GM23338 (cell line): ENCODE results near the gene HIPK1. TPM values are rescaled to one million over a fixed set of nuclear protein-coding genes. Genes with fewer than 3 reads are reported as not detected.

Experiments used
- ATAC-seq: fragments of 200-7000 bp; cut with Tn5 transposase; 3 replicates; pipeline ENCODE4 v1.9.1; 2020
- DNase-seq: peaks from one replicate; pipeline ENCODE4 v3.0.0-alpha.2; 2015; ENCODE audit warnings: low spot score
- H2AFZ ChIP-seq: fragments of 200-600 bp; sonication (generic); 2 replicates; pipeline ENCODE4 v1.8.0; 2016; ENCODE audit warnings: antibody characterized with exemption, mild to moderate bottlenecking, moderate library complexity
- H3F3A ChIP-seq: fragments of 200-600 bp; sonication (generic); replicated peaks from 2 replicates; pipeline ENCODE4 v1.8.0; 2017; ENCODE audit warnings: antibody characterized with exemption, mixed run types, low read depth
- H3K27ac ChIP-seq: fragments of 200-600 bp; sonication (generic); 2 replicates; pipeline ENCODE4 v1.6.1; 2016; ENCODE audit warnings: low read depth
- H3K27me3 ChIP-seq: fragments of 200-600 bp; sonication (generic); 2 replicates; pipeline ENCODE4 v1.8.0; 2016; ENCODE audit warnings: mild to moderate bottlenecking, mixed run types, moderate library complexity; ENCODE audit not compliant: insufficient read depth
- H3K36me3 ChIP-seq: fragments of 200-600 bp; sonication (generic); 2 replicates; pipeline ENCODE4 v1.8.0; 2016; ENCODE audit warnings: mild to moderate bottlenecking; ENCODE audit not compliant: insufficient read depth
- H3K4me1 ChIP-seq: fragments of 200-600 bp; sonication (generic); 2 replicates; pipeline ENCODE4 v1.8.0; 2016; ENCODE audit warnings: mild to moderate bottlenecking, moderate library complexity; ENCODE audit not compliant: insufficient read depth
- H3K4me2 ChIP-seq: fragments of 200-600 bp; sonication (generic); 2 replicates; pipeline ENCODE4 v1.7.1; 2017; ENCODE audit warnings: mixed run types
- H3K4me3 ChIP-seq: fragments of 200-600 bp; sonication (generic); 2 replicates; pipeline ENCODE4 v1.6.1; 2016; ENCODE audit warnings: mixed run types
- H3K79me2 ChIP-seq: fragments of 200-600 bp; sonication (generic); replicated peaks from 2 replicates; pipeline ENCODE4 v1.8.0; 2017; ENCODE audit warnings: mild to moderate bottlenecking; ENCODE audit not compliant: insufficient read depth
- H3K9me2 ChIP-seq: fragments of 200-600 bp; sonication (generic); 2 replicates; pipeline ENCODE4 v1.8.0; 2017; ENCODE audit not compliant: insufficient read depth
- H4K20me1 ChIP-seq: fragments of 200-600 bp; sonication (generic); replicated peaks from 2 replicates; pipeline ENCODE4 v1.8.0; 2017; ENCODE audit warnings: mild to moderate bottlenecking; ENCODE audit not compliant: insufficient read depth
- H3K27ac Mint-ChIP-seq: 2 replicates; pipeline ENCODE4 v1.8.0; 2020; ENCODE audit warnings: inconsistent platforms, mild to moderate bottlenecking, moderate library complexity, mixed read lengths
- H3K27me3 Mint-ChIP-seq: 3 replicates; pipeline ENCODE4 v1.8.0; 2022; ENCODE audit warnings: low read depth, mild to moderate bottlenecking, moderate library complexity, mixed read lengths, inconsistent platforms; ENCODE audit not compliant: insufficient read depth, poor library complexity
- H3K36me3 Mint-ChIP-seq: 3 replicates; pipeline ENCODE4 v1.8.0; 2021; ENCODE audit warnings: low read depth, mild to moderate bottlenecking, inconsistent platforms, moderate library complexity, mixed read lengths
- H3K4me1 Mint-ChIP-seq: 3 replicates; pipeline ENCODE4 v1.8.0; 2020; ENCODE audit warnings: mild to moderate bottlenecking, inconsistent platforms, mixed read lengths
- H3K4me3 Mint-ChIP-seq: 3 replicates; pipeline ENCODE4 v1.8.0; 2021; ENCODE audit warnings: moderate library complexity, mild to moderate bottlenecking, inconsistent platforms, mixed read lengths
- H3K9me3 Mint-ChIP-seq: 3 replicates; pipeline ENCODE4 v1.8.0; 2020; ENCODE audit warnings: moderate library complexity, mild to moderate bottlenecking, inconsistent platforms, mixed read lengths
- CREB1 ChIP-seq: fragments of 250-450 bp; sonication (Bioruptor Pico); IDR thresholded peaks from 2 replicates; pipeline ENCODE4 v1.5.0; 2020; ENCODE audit warnings: low read depth, mild to moderate bottlenecking, moderate library complexity
- CTCF ChIP-seq, 2 experiments: fragments of 200-600 bp in 1 of 2; sonication (generic) in 1 of 2; conservative IDR thresholded peaks; 2 replicates each; pipeline versions ENCODE4 v1.5.1 to v1.6.1; 2016 to 2017; ENCODE audit warnings: antibody characterized with exemption in 2 of 2, low read depth in 2 of 2, mild to moderate bottlenecking in 2 of 2, moderate library complexity in 1 of 2
- EZH2 ChIP-seq: fragments of 200-600 bp; sonication (generic); IDR thresholded peaks from one replicate; pipeline ENCODE4 v1.8.0; 2017; ENCODE audit warnings: antibody characterized with exemption, mild to moderate bottlenecking, low read depth; ENCODE audit not compliant: unreplicated experiment
- EZH2phosphoT487 ChIP-seq: fragments of 200-600 bp; sonication (generic); IDR thresholded peaks from one replicate; pipeline ENCODE4 v1.8.1; 2018; ENCODE audit warnings: antibody characterized with exemption; ENCODE audit not compliant: unreplicated experiment
- JUNB ChIP-seq: IDR thresholded peaks from one replicate; pipeline ENCODE4 v1.6.1; 2016; ENCODE audit warnings: antibody characterized with exemption; ENCODE audit not compliant: unreplicated experiment
- NANOG ChIP-seq: IDR thresholded peaks from 2 replicates; pipeline ENCODE4 v1.6.1; 2016; ENCODE audit warnings: antibody characterized with exemption, borderline replicate concordance
- POLR2AphosphoS5 ChIP-seq: IDR thresholded peaks from 2 replicates; pipeline ENCODE4 v1.6.1; 2016; ENCODE audit warnings: antibody characterized with exemption, low read depth
- STAT1 ChIP-seq: IDR thresholded peaks from one replicate; pipeline ENCODE4 v1.6.1; 2016; ENCODE audit warnings: antibody characterized with exemption; ENCODE audit not compliant: unreplicated experiment
- ZNF114 ChIP-seq: fragments of 250-450 bp; sonication (Bioruptor Pico); IDR thresholded peaks from 2 replicates; pipeline ENCODE4 v1.5.0; 2020; ENCODE audit warnings: mild to moderate bottlenecking, moderate library complexity
- ZNF331 ChIP-seq: fragments of 250-450 bp; sonication (Bioruptor Pico); IDR thresholded peaks from 2 replicates; pipeline ENCODE4 v1.5.0; 2020; ENCODE audit warnings: low read depth, mild to moderate bottlenecking, moderate library complexity
- polyA plus RNA-seq: library from polyadenylated mRNA; unstranded; fragments of >200 nt; fragmentation: Nextera tagmentation; extraction: Ambion mirVana; gene quantifications from 2 replicates; pipeline ENCODE4 v1.2.1, GENCODE V29; 2016
- total RNA-seq: library from RNA; depleted of rRNA; stranded (reverse); fragments of >200 nt; shearing (Covaris generic); gene quantifications from 2 replicates; pipeline ENCODE4 v1.2.3, GENCODE V29; 2014
- TF ChIP-seq, protein P1 (sequence below): fragments of 250-450 bp; sonication (Bioruptor Pico); IDR thresholded peaks from 2 replicates; pipeline ENCODE4 v1.5.0; 2020; ENCODE audit warnings: mild to moderate bottlenecking, moderate library complexity
- TF ChIP-seq, protein P2 (sequence below): IDR thresholded peaks from 2 replicates; pipeline ENCODE4 v1.6.1; 2016; ENCODE audit warnings: antibody characterized with exemption
- TF ChIP-seq, protein P3 (sequence below): IDR thresholded peaks from one replicate; pipeline ENCODE4 v1.6.1; 2018; ENCODE audit warnings: antibody characterized with exemption; ENCODE audit not compliant: unreplicated experiment

Gene HIPK1
- total and polyA plus RNA-seq, 2 experiments from 2014 or later = 14.3 to 47.5 TPM

DNA sequence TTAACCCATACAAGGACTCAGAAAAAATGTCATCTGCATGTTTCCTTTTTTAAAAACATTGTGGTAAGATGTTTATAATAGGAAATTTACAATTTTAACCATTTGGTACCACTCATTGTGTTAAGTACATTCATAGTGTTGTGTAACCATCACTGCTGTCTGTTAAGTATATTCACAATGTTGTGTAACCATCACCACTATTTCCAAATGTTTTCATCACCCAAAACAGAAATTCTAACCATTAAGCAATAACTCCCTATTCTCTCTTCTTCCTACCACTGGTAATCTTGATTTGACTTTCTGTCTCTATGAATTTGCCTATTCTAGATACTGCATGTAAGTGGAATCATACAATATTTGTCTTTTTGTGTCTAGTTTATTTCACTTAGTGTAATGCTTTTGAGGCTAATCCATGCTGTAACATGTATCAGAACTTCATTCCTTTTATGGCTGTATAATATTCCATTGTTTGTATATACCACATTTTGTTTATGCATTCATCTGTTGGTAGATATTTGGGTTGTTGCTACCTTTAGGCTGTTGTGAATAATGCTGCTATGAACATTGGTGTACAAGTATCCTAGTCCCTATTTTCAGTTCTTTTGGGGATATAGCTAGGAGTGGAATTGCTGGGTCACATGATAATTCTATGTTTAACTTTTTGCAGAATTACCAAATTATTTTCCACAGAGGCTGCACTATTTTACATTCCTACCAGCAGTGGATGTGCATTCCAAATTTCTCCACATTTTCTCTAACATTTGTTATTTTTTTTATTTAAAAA, 14.1 kb downstream of the HIPK1 start:
- no peaks in the 10 kb centered on the region for H3F3A ChIP-seq
- no peak overlapping the region for H3K27ac Mint-ChIP-seq
- no peaks in the 10 kb centered on the region for H3K27me3 Mint-ChIP-seq
- H3K79me2 ChIP-seq = peaks cover 67% of the 10 kb centered on the region
- H3K4me2 ChIP-seq = no peak overlapping the region
- peaks cover 23% of the 10 kb centered on the region; the same call in 2 of the 3 replicates for H3K36me3 Mint-ChIP-seq
- H3K4me1 Mint-ChIP-seq = peaks cover 19% of the 10 kb centered on the region
- no peak overlapping the region for H3K4me3 Mint-ChIP-seq
- no peak overlapping the region for H3K4me3 ChIP-seq
- ATAC-seq (no peak), DNase-seq (no peak)
- TF ChIP-seq EZH2 (no peak), POLR2AphosphoS5 (no peak), CTCF (conservative IDR thresholded peaks at IDR 0.05; ENCODE audit: low read depth in 2 of 2) (no peak), STAT1 (no peak), CREB1 (no peak), JUNB (no peak), ZNF331 (CRISPR knock-in tag) (no peak), NANOG (no peak), ZNF114 (CRISPR knock-in tag) (no peak), EZH2phosphoT487 (no peak)
- TF ChIP-seq, protein P1, sequence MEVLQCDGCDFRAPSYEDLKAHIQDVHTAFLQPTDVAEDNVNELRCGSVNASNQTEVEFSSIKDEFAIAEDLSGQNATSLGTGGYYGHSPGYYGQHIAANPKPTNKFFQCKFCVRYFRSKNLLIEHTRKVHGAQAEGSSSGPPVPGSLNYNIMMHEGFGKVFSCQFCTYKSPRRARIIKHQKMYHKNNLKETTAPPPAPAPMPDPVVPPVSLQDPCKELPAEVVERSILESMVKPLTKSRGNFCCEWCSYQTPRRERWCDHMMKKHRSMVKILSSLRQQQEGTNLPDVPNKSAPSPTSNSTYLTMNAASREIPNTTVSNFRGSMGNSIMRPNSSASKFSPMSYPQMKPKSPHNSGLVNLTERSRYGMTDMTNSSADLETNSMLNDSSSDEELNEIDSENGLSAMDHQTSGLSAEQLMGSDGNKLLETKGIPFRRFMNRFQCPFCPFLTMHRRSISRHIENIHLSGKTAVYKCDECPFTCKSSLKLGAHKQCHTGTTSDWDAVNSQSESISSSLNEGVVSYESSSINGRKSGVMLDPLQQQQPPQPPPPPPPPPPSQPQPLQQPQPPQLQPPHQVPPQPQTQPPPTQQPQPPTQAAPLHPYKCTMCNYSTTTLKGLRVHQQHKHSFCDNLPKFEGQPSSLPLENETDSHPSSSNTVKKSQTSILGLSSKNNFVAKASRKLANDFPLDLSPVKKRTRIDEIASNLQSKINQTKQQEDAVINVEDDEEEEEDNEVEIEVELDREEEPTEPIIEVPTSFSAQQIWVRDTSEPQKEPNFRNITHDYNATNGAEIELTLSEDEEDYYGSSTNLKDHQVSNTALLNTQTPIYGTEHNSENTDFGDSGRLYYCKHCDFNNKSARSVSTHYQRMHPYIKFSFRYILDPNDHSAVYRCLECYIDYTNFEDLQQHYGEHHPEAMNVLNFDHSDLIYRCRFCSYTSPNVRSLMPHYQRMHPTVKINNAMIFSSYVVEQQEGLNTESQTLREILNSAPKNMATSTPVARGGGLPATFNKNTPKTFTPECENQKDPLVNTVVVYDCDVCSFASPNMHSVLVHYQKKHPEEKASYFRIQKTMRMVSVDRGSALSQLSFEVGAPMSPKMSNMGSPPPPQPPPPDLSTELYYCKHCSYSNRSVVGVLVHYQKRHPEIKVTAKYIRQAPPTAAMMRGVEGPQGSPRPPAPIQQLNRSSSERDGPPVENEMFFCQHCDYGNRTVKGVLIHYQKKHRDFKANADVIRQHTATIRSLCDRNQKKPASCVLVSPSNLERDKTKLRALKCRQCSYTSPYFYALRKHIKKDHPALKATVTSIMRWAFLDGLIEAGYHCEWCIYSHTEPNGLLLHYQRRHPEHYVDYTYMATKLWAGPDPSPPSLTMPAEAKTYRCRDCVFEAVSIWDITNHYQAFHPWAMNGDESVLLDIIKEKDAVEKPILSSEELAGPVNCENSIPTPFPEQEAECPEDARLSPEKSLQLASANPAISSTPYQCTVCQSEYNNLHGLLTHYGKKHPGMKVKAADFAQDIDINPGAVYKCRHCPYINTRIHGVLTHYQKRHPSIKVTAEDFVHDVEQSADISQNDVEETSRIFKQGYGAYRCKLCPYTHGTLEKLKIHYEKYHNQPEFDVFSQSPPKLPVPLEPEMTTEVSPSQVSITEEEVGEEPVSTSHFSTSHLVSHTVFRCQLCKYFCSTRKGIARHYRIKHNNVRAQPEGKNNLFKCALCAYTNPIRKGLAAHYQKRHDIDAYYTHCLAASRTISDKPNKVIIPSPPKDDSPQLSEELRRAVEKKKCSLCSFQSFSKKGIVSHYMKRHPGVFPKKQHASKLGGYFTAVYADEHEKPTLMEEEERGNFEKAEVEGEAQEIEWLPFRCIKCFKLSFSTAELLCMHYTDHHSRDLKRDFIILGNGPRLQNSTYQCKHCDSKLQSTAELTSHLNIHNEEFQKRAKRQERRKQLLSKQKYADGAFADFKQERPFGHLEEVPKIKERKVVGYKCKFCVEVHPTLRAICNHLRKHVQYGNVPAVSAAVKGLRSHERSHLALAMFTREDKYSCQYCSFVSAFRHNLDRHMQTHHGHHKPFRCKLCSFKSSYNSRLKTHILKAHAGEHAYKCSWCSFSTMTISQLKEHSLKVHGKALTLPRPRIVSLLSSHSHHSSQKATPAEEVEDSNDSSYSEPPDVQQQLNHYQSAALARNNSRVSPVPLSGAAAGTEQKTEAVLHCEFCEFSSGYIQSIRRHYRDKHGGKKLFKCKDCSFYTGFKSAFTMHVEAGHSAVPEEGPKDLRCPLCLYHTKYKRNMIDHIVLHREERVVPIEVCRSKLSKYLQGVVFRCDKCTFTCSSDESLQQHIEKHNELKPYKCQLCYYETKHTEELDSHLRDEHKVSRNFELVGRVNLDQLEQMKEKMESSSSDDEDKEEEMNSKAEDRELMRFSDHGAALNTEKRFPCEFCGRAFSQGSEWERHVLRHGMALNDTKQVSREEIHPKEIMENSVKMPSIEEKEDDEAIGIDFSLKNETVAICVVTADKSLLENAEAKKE (CRISPR knock-in tag) = no peak
- TF ChIP-seq, protein P2, sequence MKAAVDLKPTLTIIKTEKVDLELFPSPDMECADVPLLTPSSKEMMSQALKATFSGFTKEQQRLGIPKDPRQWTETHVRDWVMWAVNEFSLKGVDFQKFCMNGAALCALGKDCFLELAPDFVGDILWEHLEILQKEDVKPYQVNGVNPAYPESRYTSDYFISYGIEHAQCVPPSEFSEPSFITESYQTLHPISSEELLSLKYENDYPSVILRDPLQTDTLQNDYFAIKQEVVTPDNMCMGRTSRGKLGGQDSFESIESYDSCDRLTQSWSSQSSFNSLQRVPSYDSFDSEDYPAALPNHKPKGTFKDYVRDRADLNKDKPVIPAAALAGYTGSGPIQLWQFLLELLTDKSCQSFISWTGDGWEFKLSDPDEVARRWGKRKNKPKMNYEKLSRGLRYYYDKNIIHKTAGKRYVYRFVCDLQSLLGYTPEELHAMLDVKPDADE = no peak
- TF ChIP-seq, protein P3, sequence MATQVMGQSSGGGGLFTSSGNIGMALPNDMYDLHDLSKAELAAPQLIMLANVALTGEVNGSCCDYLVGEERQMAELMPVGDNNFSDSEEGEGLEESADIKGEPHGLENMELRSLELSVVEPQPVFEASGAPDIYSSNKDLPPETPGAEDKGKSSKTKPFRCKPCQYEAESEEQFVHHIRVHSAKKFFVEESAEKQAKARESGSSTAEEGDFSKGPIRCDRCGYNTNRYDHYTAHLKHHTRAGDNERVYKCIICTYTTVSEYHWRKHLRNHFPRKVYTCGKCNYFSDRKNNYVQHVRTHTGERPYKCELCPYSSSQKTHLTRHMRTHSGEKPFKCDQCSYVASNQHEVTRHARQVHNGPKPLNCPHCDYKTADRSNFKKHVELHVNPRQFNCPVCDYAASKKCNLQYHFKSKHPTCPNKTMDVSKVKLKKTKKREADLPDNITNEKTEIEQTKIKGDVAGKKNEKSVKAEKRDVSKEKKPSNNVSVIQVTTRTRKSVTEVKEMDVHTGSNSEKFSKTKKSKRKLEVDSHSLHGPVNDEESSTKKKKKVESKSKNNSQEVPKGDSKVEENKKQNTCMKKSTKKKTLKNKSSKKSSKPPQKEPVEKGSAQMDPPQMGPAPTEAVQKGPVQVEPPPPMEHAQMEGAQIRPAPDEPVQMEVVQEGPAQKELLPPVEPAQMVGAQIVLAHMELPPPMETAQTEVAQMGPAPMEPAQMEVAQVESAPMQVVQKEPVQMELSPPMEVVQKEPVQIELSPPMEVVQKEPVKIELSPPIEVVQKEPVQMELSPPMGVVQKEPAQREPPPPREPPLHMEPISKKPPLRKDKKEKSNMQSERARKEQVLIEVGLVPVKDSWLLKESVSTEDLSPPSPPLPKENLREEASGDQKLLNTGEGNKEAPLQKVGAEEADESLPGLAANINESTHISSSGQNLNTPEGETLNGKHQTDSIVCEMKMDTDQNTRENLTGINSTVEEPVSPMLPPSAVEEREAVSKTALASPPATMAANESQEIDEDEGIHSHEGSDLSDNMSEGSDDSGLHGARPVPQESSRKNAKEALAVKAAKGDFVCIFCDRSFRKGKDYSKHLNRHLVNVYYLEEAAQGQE = no peak
- no peak overlapping the region for H3K27ac ChIP-seq
- H4K20me1 ChIP-seq = peaks cover 9% of the 10 kb centered on the region
- no peaks in the 10 kb centered on the region; the same call in 1 of the 2 replicates for H3K36me3 ChIP-seq
- H3K9me2 ChIP-seq = no peaks in the 10 kb centered on the region
- no peak overlapping the region for H2AFZ ChIP-seq
- H3K9me3 Mint-ChIP-seq = no peaks in the 10 kb centered on the region
- no peaks in the 10 kb centered on the region for H3K4me1 ChIP-seq
- no peaks in the 10 kb centered on the region for H3K27me3 ChIP-seq
